ENCODE results near the gene ABCA4.

Gene ABCA4

DNA sequence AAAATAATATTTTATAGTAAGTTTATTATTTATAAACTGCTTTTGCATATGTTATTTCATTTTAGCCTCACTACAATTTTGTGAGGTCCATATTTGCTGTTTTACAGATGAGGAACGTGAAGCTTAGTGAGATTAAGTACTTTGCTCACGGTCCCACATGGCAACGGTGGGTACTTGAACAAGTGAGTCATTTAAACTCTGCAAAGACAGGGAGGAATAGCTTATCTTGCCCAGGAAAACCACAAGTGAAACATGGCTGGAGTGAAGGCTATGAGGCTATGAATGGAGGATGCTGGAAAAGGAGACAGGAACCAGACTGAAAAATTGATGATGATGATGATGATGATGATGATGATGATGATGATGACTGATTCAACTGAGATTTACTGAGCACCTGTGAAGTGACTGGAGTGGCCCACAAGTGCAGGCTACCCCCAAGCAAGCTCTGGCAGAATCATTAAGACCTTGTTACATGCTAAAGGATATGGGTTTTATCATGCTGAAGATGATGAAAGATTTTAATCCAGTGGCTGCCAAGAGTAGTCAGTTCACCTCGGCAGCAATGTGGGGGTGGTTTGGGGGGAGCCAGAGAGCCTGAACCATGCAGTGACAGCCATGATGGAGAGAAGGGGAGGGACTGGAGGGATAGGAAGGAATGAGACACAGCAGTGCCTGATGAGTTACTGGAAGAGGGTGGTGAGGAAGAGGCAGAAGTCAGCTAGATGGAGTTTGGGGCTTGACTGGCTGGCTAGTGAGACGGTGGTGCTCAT is 1.4 kb upstream of the ABCA4 start:
- no peak for DNase-seq (ENCODE audit: low read depth in 1 of 2, low spot score in 1 of 2)

DNA sequence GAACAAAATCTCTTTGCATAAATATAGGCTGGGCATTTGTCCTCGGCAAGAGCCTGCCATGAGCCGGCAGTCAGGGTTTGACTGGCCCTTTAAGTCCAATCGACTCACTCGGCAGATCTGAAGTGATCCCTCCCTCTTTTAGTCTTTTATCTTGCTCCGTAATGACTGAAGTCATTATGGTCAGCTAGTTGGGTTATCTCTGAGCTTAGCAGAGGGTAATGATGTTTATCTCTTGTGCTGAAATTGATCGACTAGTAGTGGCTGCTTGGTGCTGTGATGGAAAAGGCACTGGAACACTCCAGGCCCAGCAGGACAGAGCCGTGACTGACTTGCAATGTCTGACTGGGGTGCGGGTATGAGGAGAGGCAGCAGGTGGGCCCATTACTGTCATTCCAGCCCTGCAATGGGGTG is 468 bp upstream of the ABCA4 start:
- DNase-seq (ENCODE audit: low read depth in 1 of 2, low spot score in 1 of 2): no peak

GRCh38 chr1:94120570-94120901 is 412 bp downstream of the ABCA4 start:
- no peak for DNase-seq (ENCODE audit: low read depth in 1 of 2, low spot score in 1 of 2)

GRCh38 chr1:94119796-94120569 is 965 bp downstream of the ABCA4 start:
- DNase-seq (ENCODE audit: low read depth in 1 of 2, low spot score in 1 of 2): no peak

DNA sequence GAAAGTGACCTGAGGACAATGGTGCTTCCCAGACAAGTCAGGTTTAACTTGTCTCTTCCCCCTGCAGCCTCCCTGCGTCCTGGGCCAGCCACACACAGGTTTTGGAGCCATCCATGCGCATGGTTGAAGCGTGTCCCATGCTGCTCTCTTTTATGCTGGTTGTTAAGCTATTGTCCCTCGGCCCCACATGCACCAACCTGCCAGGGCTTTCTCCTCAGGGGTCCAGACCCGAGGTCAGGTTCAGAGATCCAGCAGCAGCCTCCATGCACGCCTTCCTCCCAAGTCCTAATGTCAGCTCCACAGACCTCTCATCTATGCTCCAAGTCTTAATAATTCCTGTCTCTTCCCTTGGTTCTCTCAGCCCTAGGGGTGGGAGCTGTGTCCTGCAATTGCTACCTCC is 1.6 kb downstream of the ABCA4 start:
- DNase-seq (ENCODE audit: low read depth in 1 of 2, low spot score in 1 of 2): no peak

DNA sequence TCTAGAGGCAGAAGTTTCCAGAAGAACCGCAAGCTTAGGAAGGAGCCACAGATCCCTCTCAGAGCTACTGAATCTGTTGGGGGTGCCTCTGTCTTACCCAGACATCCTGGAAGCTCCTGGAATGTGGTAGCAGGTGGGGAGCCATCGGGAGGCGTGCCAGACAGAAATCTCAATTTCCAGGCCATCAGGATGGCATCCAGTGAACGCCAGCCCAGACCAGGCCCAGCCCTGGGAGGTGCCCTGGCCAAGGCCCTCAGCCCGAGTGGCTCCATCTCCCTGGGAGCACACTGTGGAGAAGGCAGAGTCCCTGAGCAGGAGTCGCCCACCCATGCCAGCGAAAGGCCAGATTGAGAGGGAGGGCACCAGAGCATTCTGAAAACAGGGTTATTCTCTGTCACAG is 2.5 kb downstream of the ABCA4 start:
- no peak for DNase-seq (ENCODE audit: low read depth in 1 of 2, low spot score in 1 of 2)

- DNase-seq (ENCODE audit: low read depth in 1 of 2, low spot score in 1 of 2): no peak
Measured at GRCh38 chr1:94118013-94118412, 2.9 kb downstream of the ABCA4 start.

DNA sequence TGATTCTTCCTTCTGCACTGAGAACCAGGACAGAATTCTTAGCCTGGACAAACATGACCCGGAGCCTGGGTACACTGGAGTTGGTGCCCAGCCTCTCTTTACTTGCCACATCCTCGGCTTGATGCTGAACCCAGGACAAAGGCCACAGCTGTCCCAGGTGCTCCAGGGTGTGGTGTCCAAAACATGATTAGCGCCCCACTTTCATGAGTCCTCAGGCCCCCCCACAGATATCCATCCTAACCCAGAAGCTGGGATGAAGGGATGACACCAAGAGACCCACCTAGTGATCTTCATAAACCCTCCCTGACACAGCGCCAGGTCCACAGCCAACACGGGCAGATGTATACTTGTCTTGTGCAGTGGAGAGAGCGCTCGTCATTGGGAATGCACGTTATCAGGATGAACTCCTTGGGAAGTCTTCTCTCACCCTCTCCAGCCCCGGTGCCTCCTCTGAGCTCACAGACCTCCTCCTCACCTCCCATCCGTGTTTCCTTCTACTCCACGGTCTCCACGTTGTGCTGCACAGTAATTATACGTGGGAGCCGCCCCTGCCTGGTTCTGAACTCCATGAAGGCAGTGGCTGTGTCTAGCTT is 3.6 kb downstream of the ABCA4 start:
- no peak for DNase-seq (ENCODE audit: low read depth in 1 of 2, low spot score in 1 of 2)

- DNase-seq (ENCODE audit: low read depth in 1 of 2, low spot score in 1 of 2): no peak
Measured at GRCh38 chr1:94115900-94116436, 5.0 kb downstream of the ABCA4 start.

DNA sequence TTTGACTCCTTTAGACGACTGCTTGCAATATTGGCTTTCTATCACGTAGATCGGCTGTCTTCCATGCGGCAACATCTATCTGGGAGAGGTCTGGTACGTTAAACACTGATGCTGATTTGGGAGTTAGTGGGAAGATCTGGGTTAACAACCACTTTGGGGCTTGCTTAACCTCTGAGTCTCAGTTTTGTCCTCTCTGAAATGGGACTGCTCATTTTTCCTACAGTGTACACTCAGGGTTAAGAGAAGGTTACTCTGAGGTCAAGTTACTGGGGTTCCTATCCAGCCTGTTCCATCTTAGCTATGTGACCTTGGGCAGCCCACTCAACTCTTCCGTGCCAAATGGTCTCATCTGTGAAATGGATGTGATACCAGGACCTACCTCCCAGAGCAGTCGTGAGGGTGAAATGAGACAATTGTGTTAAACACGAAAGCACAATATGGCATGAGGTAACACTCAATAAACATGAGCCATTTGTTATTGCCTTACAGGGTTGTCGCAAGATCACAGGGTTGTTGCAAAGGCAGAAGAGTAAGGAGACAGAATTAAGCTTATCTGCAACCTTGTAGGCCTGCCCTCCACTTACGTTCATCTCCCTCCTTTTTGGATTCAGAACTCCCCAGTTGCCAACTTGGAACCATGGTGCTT is 5.6 kb downstream of the ABCA4 start:
- no peak for DNase-seq (ENCODE audit: low read depth in 1 of 2, low spot score in 1 of 2)

DNA sequence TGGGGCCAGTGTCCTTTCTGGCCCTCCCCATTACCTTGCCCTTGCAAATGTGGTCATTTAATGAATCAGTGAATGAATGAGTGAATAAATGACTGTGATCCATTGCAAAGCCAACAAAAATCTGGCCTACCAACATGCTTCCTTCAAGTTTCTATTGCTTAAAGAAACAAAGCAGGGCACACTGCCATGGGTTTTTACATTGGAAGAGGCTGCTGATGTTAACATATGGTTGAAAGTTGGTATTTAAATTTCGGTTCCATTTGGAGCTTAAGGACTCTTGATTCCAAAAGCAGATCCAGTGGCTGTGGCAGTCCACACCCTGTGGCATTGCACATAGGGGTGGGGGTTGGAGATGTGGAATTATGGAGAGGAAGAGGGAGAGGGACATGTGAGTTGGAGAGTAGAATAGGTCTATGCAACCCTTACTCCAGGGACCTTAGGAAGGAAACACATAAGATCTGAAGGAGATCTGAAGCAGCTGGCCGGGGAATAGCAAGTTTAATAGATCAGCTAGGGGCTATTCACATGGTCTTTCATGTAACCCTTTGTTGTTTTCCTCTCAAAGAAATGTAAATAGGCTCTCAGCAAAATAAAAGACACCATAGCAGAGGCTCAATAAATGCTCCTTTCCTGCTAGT is 7.2 kb downstream of the ABCA4 start:
- DNase-seq (ENCODE audit: low read depth in 1 of 2, low spot score in 1 of 2): no peak

- no peak for DNase-seq (ENCODE audit: low read depth in 1 of 2, low spot score in 1 of 2)
Measured at GRCh38 chr1:94111879-94112278, 9.1 kb downstream of the ABCA4 start.

DNA sequence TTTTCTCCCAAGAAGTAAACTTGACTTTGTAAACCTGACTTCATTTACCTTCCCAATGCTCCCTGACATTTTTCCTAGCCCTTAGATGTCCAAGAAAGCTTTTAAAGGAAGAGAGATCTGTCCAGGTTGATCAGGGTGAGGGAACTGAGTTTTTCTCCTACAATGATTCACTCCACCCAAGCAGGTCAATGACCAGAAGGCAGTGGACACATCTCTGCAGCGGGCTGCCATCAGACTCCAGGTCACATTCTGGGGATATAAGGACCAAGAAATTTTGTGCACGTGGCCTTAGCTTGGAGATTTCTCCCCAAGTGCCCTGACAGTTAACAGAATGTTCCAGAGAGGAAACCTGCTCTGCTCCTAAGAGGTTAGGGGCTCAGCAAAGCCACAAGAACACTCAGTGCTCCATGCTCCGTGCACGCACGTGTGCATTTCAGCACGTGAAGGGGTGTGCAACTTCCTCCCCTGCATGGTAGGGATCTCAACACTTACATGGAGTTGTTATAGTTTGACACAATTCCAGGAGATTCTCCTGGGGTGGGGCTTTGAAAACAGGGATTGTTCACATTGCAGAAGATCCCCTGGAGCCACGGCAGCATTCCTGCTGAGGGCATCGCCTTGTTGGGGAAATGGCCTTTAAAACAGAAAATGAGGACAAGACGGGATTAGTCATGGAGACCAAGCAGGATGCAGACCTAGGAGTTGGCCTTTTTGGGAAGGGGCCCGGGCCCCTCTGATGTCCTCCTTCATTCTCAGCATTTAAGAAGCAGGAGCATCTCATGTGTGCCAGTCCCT is 9.8 kb downstream of the ABCA4 start:
- DNase-seq (ENCODE audit: low read depth in 1 of 2, low spot score in 1 of 2): no peak

- DNase-seq (ENCODE audit: low read depth in 1 of 2, low spot score in 1 of 2): no peak
Measured at GRCh38 chr1:94110021-94110761, 10.8 kb downstream of the ABCA4 start.

GRCh38 chr1:94109478-94109877 is 11.5 kb downstream of the ABCA4 start:
- DNase-seq (ENCODE audit: low read depth in 1 of 2, low spot score in 1 of 2): no peak

DNA sequence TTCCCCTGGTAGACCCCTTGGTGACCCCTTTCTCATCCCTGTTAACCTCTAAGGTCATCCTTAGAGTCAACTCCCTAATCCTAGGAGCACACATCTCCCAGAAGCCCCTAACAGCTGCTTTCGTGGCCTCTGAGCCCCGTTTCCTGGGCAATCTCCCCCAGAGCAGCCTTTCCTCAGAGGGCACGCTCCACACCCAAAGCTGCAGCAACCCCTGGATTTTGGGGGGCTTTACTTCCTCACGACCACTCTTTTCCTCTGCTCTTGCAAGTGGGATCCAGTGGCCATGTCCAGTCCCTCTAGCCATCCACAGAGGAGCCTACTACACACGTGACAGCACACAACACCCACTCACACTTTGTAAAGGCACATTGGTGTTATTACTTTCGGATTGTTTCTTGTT is 13.8 kb downstream of the ABCA4 start:
- no peak for DNase-seq (ENCODE audit: low read depth in 1 of 2, low spot score in 1 of 2)

DNA sequence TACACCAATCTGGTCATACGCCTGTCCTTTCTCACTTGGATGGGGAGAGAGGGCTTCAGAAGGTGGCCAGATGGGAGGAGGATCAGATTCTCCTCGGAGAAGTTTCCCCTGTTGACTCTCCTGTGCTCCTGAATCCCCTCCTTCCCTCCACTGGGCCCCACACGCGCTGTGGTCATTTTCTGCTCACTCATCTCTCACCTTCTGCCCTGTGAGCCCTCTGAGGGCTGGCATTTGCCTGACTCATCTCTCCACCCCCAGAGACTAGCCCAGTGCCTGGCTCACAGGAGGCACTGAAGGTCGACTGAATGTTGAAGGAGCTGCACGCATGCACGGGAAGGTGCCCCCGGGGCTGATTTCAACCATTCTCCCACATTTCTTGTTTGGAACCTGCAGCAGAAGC is 14.2 kb downstream of the ABCA4 start:
- DNase-seq (ENCODE audit: low read depth in 1 of 2, low spot score in 1 of 2): no peak

DNA sequence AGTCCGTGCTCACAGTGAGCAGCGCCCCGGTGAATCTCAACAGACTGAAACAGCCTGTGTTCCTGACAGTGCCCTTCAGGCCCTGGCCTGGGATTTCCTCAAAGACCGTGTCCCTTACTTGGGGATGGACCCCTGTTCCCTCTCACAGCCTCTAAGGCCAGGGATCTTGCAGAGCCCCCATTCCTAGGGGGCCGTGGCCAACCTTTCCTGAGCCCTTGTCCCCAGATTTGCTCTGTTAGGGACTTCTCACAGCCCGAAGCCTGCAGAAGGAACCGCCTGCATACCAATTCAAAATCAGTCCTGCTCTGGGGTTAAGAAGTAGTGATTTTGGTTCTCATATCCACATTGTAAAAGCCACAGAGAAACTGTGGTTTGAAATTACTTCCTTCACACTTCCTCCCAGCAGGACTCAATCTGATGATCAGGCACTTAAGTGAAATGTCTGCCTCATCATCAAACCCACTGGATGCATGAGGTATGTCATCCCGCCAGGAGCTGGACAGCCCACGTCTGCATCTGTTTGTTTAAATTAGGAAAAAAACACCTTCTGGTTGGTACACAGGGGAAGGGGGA is 14.9 kb downstream of the ABCA4 start:
- DNase-seq (ENCODE audit: low read depth in 1 of 2, low spot score in 1 of 2): no peak

GRCh38 chr1:94105581-94105952 is 15.4 kb downstream of the ABCA4 start:
- no peak for DNase-seq (ENCODE audit: low read depth in 1 of 2, low spot score in 1 of 2)

Data from stimulated activated CD4-positive, alpha-beta T cell treated with anti-CD3 and anti-CD28 coated beads, Interleukin-15, amount 100 ng/mL, for 1 hour (primary cell).